CD4-positive, alpha-beta T cell treated with Interleukin-15 for 1 hour (primary cell): ENCODE data around the gene MYL5.

ENCODE experiments used
- DNase-seq: peaks from one replicate; pipeline ENCODE4 v3.0.0-alpha.2; 2020

The MYL5 gene

GRCh38 chr4:708631-708933, 34.2 kb downstream of the MYL5 start:
- no peak for DNase-seq

- DNase-seq, result no peak
Measured at GRCh38 chr4:709348-709747, 35.0 kb downstream of the MYL5 start.

GRCh38 chr4:710116-710515, 35.8 kb downstream of the MYL5 start:
- DNase-seq, result no peak

- no peak for DNase-seq
Measured at GRCh38 chr4:710916-711315, 36.6 kb downstream of the MYL5 start.

GRCh38 chr4:712093-712492, 37.8 kb downstream of the MYL5 start:
- DNase-seq, result no peak

- DNase-seq, result no peak
Measured at GRCh38 chr4:712916-713632, 38.7 kb downstream of the MYL5 start.

GRCh38 chr4:714087-714486, 39.7 kb downstream of the MYL5 start:
- no peak for DNase-seq

GRCh38 chr4:717601-718320, 43.4 kb downstream of the MYL5 start:
- DNase-seq, result no peak

- no peak for DNase-seq
Measured at GRCh38 chr4:718460-718859, 44.1 kb downstream of the MYL5 start.

GRCh38 chr4:720111-720860, 45.9 kb downstream of the MYL5 start:
- DNase-seq, result no peak

- no peak for DNase-seq
Measured at GRCh38 chr4:721261-722168, 47.2 kb downstream of the MYL5 start.

GRCh38 chr4:722169-722725, 47.9 kb downstream of the MYL5 start:
- DNase-seq, result no peak

GRCh38 chr4:722851-723360, 48.6 kb downstream of the MYL5 start:
- no peak for DNase-seq

- no peak for DNase-seq
Measured at GRCh38 chr4:723751-724530, 49.6 kb downstream of the MYL5 start.

- no peak for DNase-seq
Measured at GRCh38 chr4:725391-726234, 51.3 kb downstream of the MYL5 start.

- no peak for DNase-seq
Measured at GRCh38 chr4:726235-726787, 52.0 kb downstream of the MYL5 start.

- no peak for DNase-seq
Measured at GRCh38 chr4:726838-727237, 52.5 kb downstream of the MYL5 start.

- DNase-seq, result no peak
Measured at GRCh38 chr4:727576-727975, 53.2 kb downstream of the MYL5 start.

- no peak for DNase-seq
Measured at GRCh38 chr4:729336-730315, 55.3 kb downstream of the MYL5 start.
